OCI-LY3 (cell line): ENCODE measurements around the gene ABHD17B.

Experiments used
- EZH2phosphoT487 ChIP-seq: fragments of 200-600 bp; shearing (Covaris generic); IDR thresholded peaks from 2 replicates; pipeline ENCODE4 v1.6.1; 2018; ENCODE audit warnings: antibody characterized with exemption, mixed run types, low read depth
- TF ChIP-seq, protein P1 (sequence below): fragments of 200-600, 300-600 bp; sonication (generic); IDR thresholded peaks from 2 replicates; pipeline ENCODE4 v1.5.1; 2014; ENCODE audit warnings: antibody characterized with exemption, low read length, low read depth

DNA sequence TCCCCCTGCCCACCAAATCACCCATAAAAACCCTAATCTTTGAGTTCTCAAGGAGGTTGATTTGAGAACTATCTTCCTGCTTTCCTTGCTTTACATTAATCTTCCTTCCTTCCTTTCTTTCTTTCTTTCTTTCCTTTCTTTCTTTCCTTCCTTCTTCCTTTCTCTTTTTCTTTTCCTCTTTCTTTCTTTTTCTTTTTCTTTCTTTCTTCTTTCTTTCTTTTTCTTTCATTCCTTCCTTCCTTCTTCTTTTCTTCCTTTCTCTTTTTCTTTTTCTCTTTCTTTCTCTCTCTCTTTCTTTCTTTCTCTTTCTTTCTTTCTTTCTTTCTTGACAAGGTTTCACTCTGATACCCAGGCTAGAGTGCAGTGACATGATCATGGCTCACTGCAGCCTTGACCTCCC, 75.4 kb downstream of the ABHD17B start:
- TF ChIP-seq, protein P1, sequence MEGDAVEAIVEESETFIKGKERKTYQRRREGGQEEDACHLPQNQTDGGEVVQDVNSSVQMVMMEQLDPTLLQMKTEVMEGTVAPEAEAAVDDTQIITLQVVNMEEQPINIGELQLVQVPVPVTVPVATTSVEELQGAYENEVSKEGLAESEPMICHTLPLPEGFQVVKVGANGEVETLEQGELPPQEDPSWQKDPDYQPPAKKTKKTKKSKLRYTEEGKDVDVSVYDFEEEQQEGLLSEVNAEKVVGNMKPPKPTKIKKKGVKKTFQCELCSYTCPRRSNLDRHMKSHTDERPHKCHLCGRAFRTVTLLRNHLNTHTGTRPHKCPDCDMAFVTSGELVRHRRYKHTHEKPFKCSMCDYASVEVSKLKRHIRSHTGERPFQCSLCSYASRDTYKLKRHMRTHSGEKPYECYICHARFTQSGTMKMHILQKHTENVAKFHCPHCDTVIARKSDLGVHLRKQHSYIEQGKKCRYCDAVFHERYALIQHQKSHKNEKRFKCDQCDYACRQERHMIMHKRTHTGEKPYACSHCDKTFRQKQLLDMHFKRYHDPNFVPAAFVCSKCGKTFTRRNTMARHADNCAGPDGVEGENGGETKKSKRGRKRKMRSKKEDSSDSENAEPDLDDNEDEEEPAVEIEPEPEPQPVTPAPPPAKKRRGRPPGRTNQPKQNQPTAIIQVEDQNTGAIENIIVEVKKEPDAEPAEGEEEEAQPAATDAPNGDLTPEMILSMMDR = no peak
- no peak for TF ChIP-seq EZH2phosphoT487
